PFSK-1 (cell line): ENCODE results near the gene ADGRB3.

Experiments
- FOXP2 ChIP-seq: optimal IDR thresholded peaks from 2 replicates; pipeline ENCODE3; 2011; ENCODE audit warnings: borderline replicate concordance, control low read depth, inconsistent platforms; ENCODE audit not compliant: insufficient read depth; ENCODE audit errors: extremely low read length, extremely low read depth
- POLR2AphosphoS5 ChIP-seq: IDR thresholded peaks from 2 replicates; pipeline ENCODE4 v1.6.1; 2012; ENCODE audit warnings: low read depth, mild to moderate bottlenecking, control low read depth, low read length, moderate library complexity
- REST ChIP-seq, 2 experiments: IDR thresholded peaks; 2 replicates each; pipeline versions ENCODE4 v1.6.1 to v1.8.0; 2011 to 2012; ENCODE audit warnings: low read depth in 2 of 2, low read length in 2 of 2, control low read depth in 1 of 2, inconsistent platforms in 1 of 2, mild to moderate bottlenecking in 1 of 2, moderate library complexity in 1 of 2; ENCODE audit not compliant: insufficient read depth in 1 of 2
- SIN3A ChIP-seq: IDR thresholded peaks from 2 replicates; pipeline ENCODE4 v1.6.1; 2012; ENCODE audit warnings: mild to moderate bottlenecking, low read length, moderate library complexity, borderline replicate concordance; ENCODE audit not compliant: insufficient read depth
- TAF1 ChIP-seq: IDR thresholded peaks from 2 replicates; pipeline ENCODE4 v1.6.1; 2012; ENCODE audit warnings: low read length, control low read depth, borderline replicate concordance; ENCODE audit not compliant: insufficient read depth

ADGRB3 gene

DNA sequence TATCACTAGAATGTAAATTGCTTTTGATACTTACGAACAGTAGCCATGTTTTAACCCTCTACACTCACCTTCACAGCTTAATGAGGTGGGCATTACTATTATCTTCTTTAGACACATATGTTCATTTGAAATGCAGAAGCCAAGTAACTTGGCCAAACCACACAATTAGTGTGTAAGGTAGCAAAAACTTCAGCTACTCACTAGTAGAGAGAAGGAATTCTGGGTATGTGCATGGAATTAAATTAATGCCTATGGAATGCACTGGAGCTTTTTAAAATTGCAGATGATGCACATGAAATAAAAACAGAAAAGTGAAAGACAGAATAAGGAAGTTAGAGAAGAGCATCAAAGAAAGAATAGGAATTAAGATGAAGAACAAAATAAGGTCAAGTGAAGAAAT is 494.0 kb downstream of the ADGRB3 start:
- TF ChIP-seq TAF1 (no peak), REST (IDR thresholded peaks at IDR 0.05; ENCODE audit: insufficient read depth in 1 of 2, low read depth in 2 of 2, low read length in 2 of 2) (no peak), POLR2AphosphoS5 (no peak), SIN3A (no peak), FOXP2 (no peak)

- TF ChIP-seq REST (IDR thresholded peaks at IDR 0.05; ENCODE audit: insufficient read depth in 1 of 2, low read depth in 2 of 2, low read length in 2 of 2) (no peak), FOXP2 (no peak), SIN3A (no peak), POLR2AphosphoS5 (no peak), TAF1 (no peak)
Measured at GRCh38 chr6:69135927-69136326, 500.8 kb downstream of the ADGRB3 start.

GRCh38 chr6:69138148-69138547 is 503.1 kb downstream of the ADGRB3 start:
- TF ChIP-seq FOXP2 = no peak
- no peak for TF ChIP-seq REST (IDR thresholded peaks at IDR 0.05; ENCODE audit: insufficient read depth in 1 of 2, low read depth in 2 of 2, low read length in 2 of 2)
- no peak for TF ChIP-seq SIN3A
- TF ChIP-seq POLR2AphosphoS5 = no peak
- TF ChIP-seq TAF1 = no peak

DNA sequence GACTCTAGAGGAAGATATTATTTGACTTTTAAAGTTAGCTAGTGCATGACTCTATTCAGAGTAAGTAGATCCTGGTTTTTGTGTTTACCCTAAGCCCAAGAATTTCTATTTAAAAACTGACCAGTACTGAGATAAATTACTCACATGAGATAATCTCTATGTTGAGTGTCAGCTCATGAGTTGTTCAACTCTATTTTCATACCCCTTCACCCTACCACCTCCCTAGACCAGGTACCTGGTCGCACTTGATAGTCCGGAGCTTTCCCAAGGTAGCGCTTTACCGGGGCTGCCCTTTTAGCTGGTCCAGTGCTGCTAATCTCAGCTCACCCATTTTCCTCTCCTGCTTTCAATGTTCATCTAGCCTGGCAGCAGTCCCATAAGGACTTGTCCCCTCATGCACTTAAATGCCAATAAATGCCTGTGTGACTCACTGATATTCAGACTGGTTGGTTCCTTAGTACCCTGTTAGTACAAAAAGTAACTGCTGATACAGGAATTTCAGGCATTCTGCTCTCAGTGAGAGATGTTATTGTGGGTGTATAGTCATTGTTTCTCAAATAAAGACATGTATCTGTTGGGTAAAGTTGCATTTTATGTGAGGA is 503.9 kb downstream of the ADGRB3 start:
- TF ChIP-seq REST (IDR thresholded peaks at IDR 0.05; ENCODE audit: insufficient read depth in 1 of 2, low read depth in 2 of 2, low read length in 2 of 2) (no peak), POLR2AphosphoS5 (no peak), TAF1 (no peak), SIN3A (no peak), FOXP2 (no peak)

DNA sequence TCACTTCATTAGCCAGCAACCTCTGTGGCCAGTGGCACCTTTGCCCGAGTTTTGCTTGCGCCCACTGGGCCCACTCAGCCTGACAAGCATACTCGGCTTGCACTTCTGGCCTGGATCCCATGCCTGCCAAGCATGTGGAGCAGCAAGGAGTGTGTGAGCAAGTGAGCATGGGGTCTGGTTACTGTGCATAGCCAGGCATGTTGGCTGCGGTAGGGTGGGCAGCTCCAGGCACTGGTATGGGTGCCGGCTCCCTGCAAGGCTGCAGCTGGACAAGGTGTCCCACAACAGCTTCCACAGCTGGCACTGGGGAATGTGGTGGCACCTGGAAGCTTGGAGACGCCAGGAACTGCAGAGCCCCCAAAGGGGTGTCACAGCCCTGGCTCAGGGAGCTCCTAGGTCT is 510.0 kb downstream of the ADGRB3 start:
- TF ChIP-seq FOXP2 = no peak
- TF ChIP-seq TAF1 = no peak
- no peak for TF ChIP-seq SIN3A
- TF ChIP-seq REST (IDR thresholded peaks at IDR 0.05; ENCODE audit: insufficient read depth in 1 of 2, low read depth in 2 of 2, low read length in 2 of 2) = no peak
- no peak for TF ChIP-seq POLR2AphosphoS5
